GM10266 (cell line): ENCODE data around the gene LIMD2.
A peak's percentile ranks its signal among the peaks of the same experiment; 100 is the strongest.

Experiments
- DNase-seq: peaks from one replicate; pipeline ENCODE4 v3.0.0; 2012; ENCODE audit errors: extremely low spot score
- TF ChIP-seq, protein P1 (sequence below): IDR thresholded peaks from 2 replicates; pipeline ENCODE4 v1.5.1; 2012; ENCODE audit warnings: mild to moderate bottlenecking, low read depth; ENCODE audit not compliant: control insufficient read depth, insufficient read depth; ENCODE audit errors: missing control alignments

Gene LIMD2

DNA sequence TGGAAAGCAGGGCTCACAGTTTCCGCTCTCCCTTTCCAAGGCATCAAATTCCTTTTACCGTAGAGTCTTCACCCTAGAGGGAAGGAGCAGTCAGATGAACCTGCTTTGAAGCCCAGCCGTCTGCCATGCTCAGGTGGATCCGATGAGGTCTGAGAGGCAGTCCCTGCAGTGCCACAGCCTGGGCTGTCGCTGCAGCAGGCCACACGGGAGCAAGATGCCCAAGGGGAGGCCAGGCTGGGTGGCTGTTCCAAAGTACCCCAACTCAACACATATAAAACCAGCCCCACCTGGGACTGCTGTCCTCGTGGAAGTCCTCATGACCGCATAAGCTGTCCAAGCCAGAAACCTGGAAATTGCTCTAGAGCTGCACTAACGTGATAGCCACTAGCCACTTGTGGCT lies 4.9 kb upstream of the LIMD2 start:
- TF ChIP-seq, protein P1, sequence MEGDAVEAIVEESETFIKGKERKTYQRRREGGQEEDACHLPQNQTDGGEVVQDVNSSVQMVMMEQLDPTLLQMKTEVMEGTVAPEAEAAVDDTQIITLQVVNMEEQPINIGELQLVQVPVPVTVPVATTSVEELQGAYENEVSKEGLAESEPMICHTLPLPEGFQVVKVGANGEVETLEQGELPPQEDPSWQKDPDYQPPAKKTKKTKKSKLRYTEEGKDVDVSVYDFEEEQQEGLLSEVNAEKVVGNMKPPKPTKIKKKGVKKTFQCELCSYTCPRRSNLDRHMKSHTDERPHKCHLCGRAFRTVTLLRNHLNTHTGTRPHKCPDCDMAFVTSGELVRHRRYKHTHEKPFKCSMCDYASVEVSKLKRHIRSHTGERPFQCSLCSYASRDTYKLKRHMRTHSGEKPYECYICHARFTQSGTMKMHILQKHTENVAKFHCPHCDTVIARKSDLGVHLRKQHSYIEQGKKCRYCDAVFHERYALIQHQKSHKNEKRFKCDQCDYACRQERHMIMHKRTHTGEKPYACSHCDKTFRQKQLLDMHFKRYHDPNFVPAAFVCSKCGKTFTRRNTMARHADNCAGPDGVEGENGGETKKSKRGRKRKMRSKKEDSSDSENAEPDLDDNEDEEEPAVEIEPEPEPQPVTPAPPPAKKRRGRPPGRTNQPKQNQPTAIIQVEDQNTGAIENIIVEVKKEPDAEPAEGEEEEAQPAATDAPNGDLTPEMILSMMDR: no peak
- no peak for DNase-seq

GRCh38 chr17:63704259-63704576 lies 4.3 kb upstream of the LIMD2 start:
- TF ChIP-seq, protein P1: no peak
- DNase-seq: no peak

DNA sequence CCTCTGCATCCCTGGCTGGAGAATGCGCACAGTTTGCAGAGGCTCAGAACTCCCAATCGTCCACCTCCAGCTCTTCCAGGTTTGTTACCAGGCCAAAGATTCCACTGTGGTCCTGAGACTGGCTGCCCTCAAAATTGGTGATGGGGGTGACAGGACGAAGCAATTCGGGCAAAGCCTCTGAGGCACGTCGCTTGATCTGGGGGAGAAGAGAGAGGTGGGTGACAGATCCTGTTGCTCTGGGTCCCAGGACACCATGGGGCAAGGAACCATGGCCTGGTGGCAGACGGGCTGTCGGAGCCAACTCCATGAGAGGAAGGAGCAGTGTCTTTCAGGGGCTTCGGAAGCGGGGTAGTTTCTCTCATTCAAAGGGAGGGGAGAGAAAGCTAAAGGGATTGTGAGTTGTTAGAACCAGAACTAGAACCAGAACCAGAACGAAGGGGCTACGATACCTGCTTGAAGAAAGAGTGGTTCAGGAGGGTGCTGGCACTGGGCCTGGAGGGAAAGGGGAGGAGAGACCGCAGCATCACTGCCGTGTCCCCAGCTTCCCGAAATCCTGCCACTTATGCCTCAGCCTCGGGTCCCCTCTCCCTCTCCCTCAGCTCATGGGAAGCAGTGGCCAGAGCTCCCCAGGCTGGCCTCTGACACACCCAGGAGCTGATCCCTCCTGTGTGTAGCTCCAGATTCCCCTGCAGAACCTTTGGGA lies 3.8 kb upstream of the LIMD2 start:
- no peak for DNase-seq
- TF ChIP-seq, protein P1: no peak

DNA sequence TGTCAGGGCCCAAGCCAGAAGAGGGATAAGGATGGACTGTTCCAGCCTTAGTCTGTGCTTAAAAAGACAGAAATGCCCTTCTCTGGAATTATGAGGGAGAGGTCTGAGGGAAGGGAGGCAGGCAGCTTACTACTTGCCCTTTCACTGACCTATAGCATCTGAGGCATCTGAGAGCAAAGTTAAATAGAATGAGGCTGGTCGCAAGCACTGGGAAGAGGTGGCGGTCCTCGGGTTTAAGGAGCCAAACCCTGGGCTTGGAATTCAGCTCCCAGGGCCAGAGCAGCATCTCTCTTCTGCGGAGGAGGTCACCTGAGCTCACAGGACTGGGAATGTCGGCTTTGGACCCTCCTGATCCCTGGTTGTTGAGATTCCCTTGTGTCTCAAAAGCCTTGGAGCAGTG lies 3.1 kb upstream of the LIMD2 start:
- TF ChIP-seq, protein P1: no peak
- DNase-seq: no peak

DNA sequence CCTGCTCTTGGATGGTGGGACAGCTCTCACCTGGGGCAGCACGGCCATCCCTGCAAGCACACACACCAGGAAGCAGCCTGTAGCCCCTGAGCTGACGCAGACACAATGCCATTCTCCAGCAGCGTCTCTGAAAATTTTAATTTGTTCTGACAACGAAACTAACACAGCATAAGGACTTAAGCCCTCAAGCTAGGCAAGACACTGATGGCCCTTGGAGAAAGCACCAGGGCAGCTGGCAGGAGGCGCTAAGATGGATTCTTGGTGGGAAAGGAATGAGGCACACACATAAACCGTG lies 2.7 kb upstream of the LIMD2 start:
- no peak for DNase-seq
- TF ChIP-seq, protein P1: no peak

GRCh38 chr17:63701868-63702720 lies 2.2 kb upstream of the LIMD2 start:
- peak; percentile 75 for DNase-seq
- TF ChIP-seq, protein P1: no peak

- no peak for DNase-seq
- TF ChIP-seq, protein P1: no peak
Observed at GRCh38 chr17:63701456-63701820, 1.5 kb upstream of the LIMD2 start.
